Liver (tissue), 3 donors: Measurements from ENCODE around the gene KAZN.

Experiments used
- CTCF ChIP-seq: fragments of 150-350 bp; IDR thresholded peaks from 2 replicates; pipeline ENCODE4 v1.5.1; 2017; ENCODE audit warnings: improper control_type of control experiment, low read depth, low read length; ENCODE audit not compliant: missing input control
- NR2F2 ChIP-seq: IDR thresholded peaks from 2 replicates; pipeline ENCODE4 v1.6.1; 2016; ENCODE audit warnings: antibody characterized with exemption
- REST ChIP-seq: IDR thresholded peaks from 2 replicates; pipeline ENCODE4 v1.6.1; 2016; ENCODE audit warnings: antibody characterized with exemption, mild to moderate bottlenecking
- SP1 ChIP-seq: IDR thresholded peaks from 2 replicates; pipeline ENCODE4 v1.6.1; 2018; ENCODE audit warnings: antibody characterized with exemption, mild to moderate bottlenecking
- TAF1 ChIP-seq: conservative IDR thresholded peaks from 2 replicates; pipeline ENCODE4 v1.6.1; 2016; ENCODE audit warnings: antibody characterized with exemption, mild to moderate bottlenecking
- ZBTB33 ChIP-seq: IDR thresholded peaks from 2 replicates; pipeline ENCODE4 v1.6.1; 2016; ENCODE audit warnings: antibody characterized with exemption
- donor health status: healthy.
- donor health status: healthy.

- TF ChIP-seq CTCF (no peak), ZBTB33 (no peak), NR2F2 (no peak), TAF1 (no peak), SP1 (no peak), REST (no peak)
These were observed 5.2 kb downstream of the KAZN start for GRCh38 chr1:14603645-14604044.
